ENCODE data around the gene OR4K1. TPM values are rescaled to one million over a fixed set of nuclear protein-coding genes. Genes with fewer than 3 reads are reported as not detected.

OR4K1 gene
- total RNA-seq, 6 experiments from 2014 or later = not detected

DNA sequence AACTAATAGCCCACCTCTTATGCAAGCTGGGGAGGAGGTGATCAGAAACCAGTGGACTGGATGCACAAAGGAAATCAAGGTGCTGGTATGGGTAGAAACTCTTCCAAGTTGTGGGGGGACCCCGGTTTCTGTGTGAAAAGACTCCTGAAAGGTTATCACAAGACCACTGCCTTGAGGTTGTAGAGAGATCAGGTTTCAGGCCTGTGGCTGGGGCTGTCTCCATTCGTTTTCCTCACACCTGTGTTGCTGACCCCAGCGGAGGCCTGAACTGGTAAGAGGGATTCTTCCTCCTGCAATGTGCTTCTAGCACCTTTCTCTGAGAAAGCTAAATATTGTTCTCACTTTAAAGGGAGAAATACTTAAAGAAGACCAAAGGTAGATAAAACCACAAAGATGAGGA is 19.6 kb upstream of the OR4K1 start:
- peaks cover 43% of the 10 kb centered on the region for H3K9me3 Mint-ChIP-seq
- H3K27me3 Mint-ChIP-seq (ENCODE audit: insufficient read depth) = no peaks in the 10 kb centered on the region; the same call in 1 of the 2 replicates
- H3K36me3 Mint-ChIP-seq (ENCODE audit: low read depth) = peaks cover 7% of the 10 kb centered on the region
- H3K4me1 Mint-ChIP-seq (ENCODE audit: low read depth) = no peaks in the 10 kb centered on the region
- no peak for DNase-seq
- H3K4me3 Mint-ChIP-seq = no peak overlapping the region
- TF ChIP-seq, protein P1, sequence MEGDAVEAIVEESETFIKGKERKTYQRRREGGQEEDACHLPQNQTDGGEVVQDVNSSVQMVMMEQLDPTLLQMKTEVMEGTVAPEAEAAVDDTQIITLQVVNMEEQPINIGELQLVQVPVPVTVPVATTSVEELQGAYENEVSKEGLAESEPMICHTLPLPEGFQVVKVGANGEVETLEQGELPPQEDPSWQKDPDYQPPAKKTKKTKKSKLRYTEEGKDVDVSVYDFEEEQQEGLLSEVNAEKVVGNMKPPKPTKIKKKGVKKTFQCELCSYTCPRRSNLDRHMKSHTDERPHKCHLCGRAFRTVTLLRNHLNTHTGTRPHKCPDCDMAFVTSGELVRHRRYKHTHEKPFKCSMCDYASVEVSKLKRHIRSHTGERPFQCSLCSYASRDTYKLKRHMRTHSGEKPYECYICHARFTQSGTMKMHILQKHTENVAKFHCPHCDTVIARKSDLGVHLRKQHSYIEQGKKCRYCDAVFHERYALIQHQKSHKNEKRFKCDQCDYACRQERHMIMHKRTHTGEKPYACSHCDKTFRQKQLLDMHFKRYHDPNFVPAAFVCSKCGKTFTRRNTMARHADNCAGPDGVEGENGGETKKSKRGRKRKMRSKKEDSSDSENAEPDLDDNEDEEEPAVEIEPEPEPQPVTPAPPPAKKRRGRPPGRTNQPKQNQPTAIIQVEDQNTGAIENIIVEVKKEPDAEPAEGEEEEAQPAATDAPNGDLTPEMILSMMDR (IDR thresholded peaks at IDR 0.05) = no peak
- H3K27ac Mint-ChIP-seq = no peak overlapping the region

DNA sequence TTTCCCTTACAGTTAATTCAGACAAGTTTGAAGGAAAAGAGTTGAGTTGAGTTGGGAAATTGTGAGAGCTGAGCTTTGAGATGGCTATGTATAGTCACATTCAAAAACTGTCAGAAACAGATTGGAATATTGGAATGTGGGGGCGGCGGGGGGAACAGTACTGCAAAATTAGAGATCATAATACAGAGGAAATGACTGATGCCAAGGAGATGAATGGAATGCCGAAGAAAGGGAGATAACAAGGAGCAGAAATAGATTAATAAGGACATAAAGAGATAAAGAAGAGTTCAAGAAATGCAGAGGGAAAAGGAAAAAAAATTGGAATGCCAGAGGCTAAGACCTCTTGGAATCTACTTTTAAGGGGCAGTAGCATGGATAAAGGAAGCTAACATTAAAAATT is 13.5 kb upstream of the OR4K1 start:
- H3K27ac Mint-ChIP-seq = no peak overlapping the region
- peaks cover 9% of the 10 kb centered on the region for H3K9me3 Mint-ChIP-seq
- DNase-seq = no peak
- no peak overlapping the region for H3K4me3 Mint-ChIP-seq
- H3K27me3 Mint-ChIP-seq (ENCODE audit: insufficient read depth) = no peaks in the 10 kb centered on the region; the same call in 1 of the 2 replicates
- no peaks in the 10 kb centered on the region for H3K36me3 Mint-ChIP-seq (ENCODE audit: low read depth)
- H3K4me1 Mint-ChIP-seq (ENCODE audit: low read depth) = no peaks in the 10 kb centered on the region
- TF ChIP-seq, protein P1 (IDR thresholded peaks at IDR 0.05) = no peak

DNA sequence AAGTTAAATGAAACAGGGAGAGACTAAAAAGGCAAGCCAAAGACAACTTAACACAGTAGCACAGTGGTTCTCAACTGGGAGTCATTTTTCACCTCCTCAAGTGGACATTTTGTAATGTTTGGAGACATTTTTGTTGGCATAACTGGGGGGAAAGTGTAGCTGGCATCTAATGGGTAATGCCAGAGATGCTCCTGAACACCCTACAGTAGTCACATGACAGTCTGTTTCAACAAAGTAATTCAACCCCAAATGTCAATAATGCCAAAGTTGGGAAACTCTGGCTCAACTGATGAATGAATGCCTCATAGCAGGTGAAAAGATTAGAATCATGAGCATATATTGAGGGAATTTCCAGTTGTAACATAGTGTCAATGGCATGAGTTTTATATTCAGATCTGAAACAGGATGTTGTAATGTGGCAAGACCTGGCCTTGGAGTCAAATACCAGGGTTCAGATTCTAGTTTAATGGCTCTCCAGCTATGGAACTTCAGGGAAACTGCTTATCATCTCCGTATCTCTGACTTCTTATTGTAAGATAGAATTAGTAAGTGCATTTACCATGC is 12.7 kb upstream of the OR4K1 start:
- H3K4me1 Mint-ChIP-seq (ENCODE audit: low read depth) = no peaks in the 10 kb centered on the region
- H3K27me3 Mint-ChIP-seq (ENCODE audit: insufficient read depth) = no peaks in the 10 kb centered on the region; the same call in 1 of the 2 replicates
- peaks cover 7% of the 10 kb centered on the region for H3K9me3 Mint-ChIP-seq
- no peaks in the 10 kb centered on the region for H3K36me3 Mint-ChIP-seq (ENCODE audit: low read depth)
- TF ChIP-seq, protein P1 (IDR thresholded peaks at IDR 0.05) = no peak
- no peak overlapping the region for H3K27ac Mint-ChIP-seq
- no peak overlapping the region for H3K4me3 Mint-ChIP-seq
- DNase-seq = no peak

DNA sequence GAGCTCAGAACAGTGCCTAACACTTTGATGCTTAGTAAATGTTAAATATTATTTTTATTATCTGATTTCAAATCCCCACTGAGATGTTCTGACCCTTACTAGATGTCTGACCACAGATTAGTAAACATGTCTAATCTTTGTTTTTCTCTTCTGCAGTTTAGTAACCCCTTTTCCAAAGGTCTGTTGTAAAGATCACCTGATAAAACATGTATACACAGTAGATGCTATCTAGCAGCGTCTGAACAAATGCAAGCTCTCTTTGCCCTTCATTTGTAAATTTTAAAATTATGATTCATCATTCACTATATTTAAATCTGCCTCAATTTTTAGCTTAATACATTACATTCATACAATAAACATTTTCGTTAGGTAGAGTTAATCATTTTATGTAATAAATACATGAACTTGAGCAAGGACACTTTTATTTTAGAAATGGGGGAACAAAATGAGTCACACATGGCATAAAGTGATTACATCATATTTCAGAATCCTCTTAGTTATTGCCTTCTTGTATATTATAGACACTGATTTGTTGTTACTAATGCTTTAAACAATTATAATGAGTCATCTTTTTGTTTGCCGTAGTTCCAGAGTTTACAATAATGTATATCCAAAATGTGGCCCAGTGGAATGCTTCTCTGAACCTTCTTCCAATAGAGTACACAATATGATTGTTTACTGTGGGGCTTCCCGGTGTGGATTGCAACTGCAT is 12.0 kb upstream of the OR4K1 start:
- no peaks in the 10 kb centered on the region for H3K4me1 Mint-ChIP-seq (ENCODE audit: low read depth)
- no peaks in the 10 kb centered on the region; the same call in 1 of the 2 replicates for H3K9me3 Mint-ChIP-seq
- no peaks in the 10 kb centered on the region for H3K27me3 Mint-ChIP-seq (ENCODE audit: insufficient read depth)
- TF ChIP-seq, protein P1 (IDR thresholded peaks at IDR 0.05) = no peak
- no peak for DNase-seq
- no peaks in the 10 kb centered on the region for H3K36me3 Mint-ChIP-seq (ENCODE audit: low read depth)
- H3K4me3 Mint-ChIP-seq = no peak overlapping the region
- no peak overlapping the region for H3K27ac Mint-ChIP-seq

DNA sequence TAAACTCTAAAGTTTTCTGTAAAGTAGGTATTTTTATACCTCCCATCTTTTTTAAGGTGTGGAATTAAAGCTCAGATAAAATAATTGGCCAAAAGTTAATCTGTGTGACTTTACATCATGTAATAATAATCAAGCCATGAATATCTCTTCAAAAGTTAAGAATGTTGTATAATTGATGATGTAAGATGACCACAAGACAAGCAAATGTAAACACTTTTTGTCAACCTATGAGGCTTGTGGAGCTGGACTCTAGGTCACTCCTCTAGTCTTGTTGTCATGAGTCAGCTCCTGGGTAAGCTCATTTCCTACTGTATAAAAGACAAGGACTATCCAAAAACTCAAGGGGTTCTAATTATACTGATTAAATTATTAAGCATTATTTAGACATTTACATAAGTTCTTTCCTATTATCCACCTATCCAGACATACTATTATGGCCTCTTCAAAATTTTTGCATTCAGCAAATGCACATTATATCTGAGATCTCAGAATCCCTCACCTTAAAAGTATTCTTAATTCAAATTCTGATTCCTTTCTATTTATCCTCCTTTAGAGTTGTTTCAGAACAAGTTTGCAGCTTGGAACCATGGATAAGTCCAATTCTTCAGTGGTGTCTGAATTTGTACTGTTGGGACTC is 10.6 kb upstream of the OR4K1 start, which contains the start of gene OR4K5:
TSS of gene OR4K5 (plus strand) at position 587 of the 637 bp plus-strand sequence. CDS start at position 587, 0 bp downstream.
- Mint-ChIP-seq H3K9me3 (peaks cover 3% of the 10 kb centered on the region), H3K36me3 (ENCODE audit: low read depth) (no peaks in the 10 kb centered on the region), H3K27ac (no peak within 1 kb of the TSS), H3K4me3 (no peak within 1 kb of the TSS), H3K4me1 (ENCODE audit: low read depth) (no peaks in the 10 kb centered on the region), H3K27me3 (ENCODE audit: insufficient read depth) (no peaks in the 10 kb centered on the region)
- no peak for DNase-seq
- TF ChIP-seq, protein P1 (IDR thresholded peaks at IDR 0.05) = no peak

Data from HFFc6 (cell line).